GM12878 (cell line): Measurements from ENCODE around the gene MAP3K6. TPM values are rescaled to one million over a fixed set of nuclear protein-coding genes. Genes with fewer than 3 reads are reported as not detected.

Source experiments
- ATAC-seq: fragments of 200-7000 bp; cut with Tn5 transposase; 3 replicates; pipeline ENCODE4 v1.9.1; 2020; ENCODE audit warnings: mild to moderate bottlenecking, moderate library complexity
- BruUV-seq: library from RNA; stranded (reverse); fragments of 400-500 nt; replicated peaks from 2 replicates; lab custom pipeline; 2021; lab: Mats Ljungman, UMichigan
- CTCF ChIA-PET: fragments of 300-600 bp; sonication (Branson Sonifier 250); formaldehyde crosslinking; extraction: SDS; loops from one replicate; lab custom pipeline; 2021; ENCODE audit warnings: inconsistent platforms; lab: Yijun Ruan, JAX
- POLR2A ChIA-PET: fragments of 350-600 bp; formaldehyde crosslinking; extraction: SDS; loops from one replicate; lab custom pipeline; 2021; ENCODE audit warnings: inconsistent platforms; lab: Charles Lee
- RAD21 ChIA-PET: fragments of 300-600 bp; sonication (Branson Sonifier 250); formaldehyde crosslinking; loops from one replicate; lab custom pipeline; 2023; ENCODE audit warnings: antibody characterized with exemption; ENCODE audit not compliant: unreplicated experiment; lab: Charles Lee
- SMC1A ChIA-PET: fragments of 300-600 bp; sonication (Branson Sonifier 250); formaldehyde crosslinking; loops from one replicate; lab custom pipeline; 2023; ENCODE audit not compliant: unreplicated experiment, uncharacterized antibody; lab: Charles Lee
- DNase-seq: peaks from one replicate; pipeline ENCODE4 v3.0.0-alpha.2; 2011; ENCODE audit warnings: low read depth, low spot score
- FAIRE-seq: peaks from 3 replicates; lab custom pipeline; 2011; peaks lifted over from hg19 to GRCh38; lab: Jason Lieb, UNC
- H2AFZ ChIP-seq: 2 replicates; pipeline ENCODE4 v1.6.0; 2011; ENCODE audit warnings: low read depth, low read length, control low read depth; ENCODE audit not compliant: control insufficient read depth
- H3K27ac ChIP-seq: 2 replicates; pipeline ENCODE4 v1.5.1; 2011; ENCODE audit warnings: control low read depth; ENCODE audit not compliant: control insufficient read depth, insufficient read depth
- H3K27me3 ChIP-seq, 2 experiments: replicated peaks in 1 of 2; 2 replicates each; pipeline versions ENCODE4 v1.6.0 to v1.6.1; 2011; ENCODE audit warnings: low read length in 1 of 2; ENCODE audit not compliant: control insufficient read depth in 2 of 2, insufficient read depth in 2 of 2
- H3K36me3 ChIP-seq, 2 experiments: 2 replicates each; pipeline ENCODE4 v1.5.1; 2011; ENCODE audit warnings: low read length in 1 of 2; ENCODE audit not compliant: control insufficient read depth in 2 of 2, insufficient read depth in 2 of 2
- H3K4me1 ChIP-seq: 2 replicates; pipeline ENCODE4 v1.6.1; 2011; ENCODE audit warnings: mild to moderate bottlenecking, low read length, moderate library complexity, mixed read lengths; ENCODE audit not compliant: control insufficient read depth, insufficient read depth
- H3K4me2 ChIP-seq: 2 replicates; pipeline ENCODE4 v1.6.0; 2011; ENCODE audit warnings: control low read depth; ENCODE audit not compliant: control insufficient read depth, insufficient read depth
- H3K4me3 ChIP-seq: fragments of 200-600 bp; sonication (generic); 2 replicates; pipeline ENCODE4 v1.5.1; 2016
- H3K79me2 ChIP-seq: 2 replicates; pipeline ENCODE4 v1.6.0; 2011; ENCODE audit warnings: low read length; ENCODE audit not compliant: control insufficient read depth, insufficient read depth
- H3K9ac ChIP-seq: 2 replicates; pipeline ENCODE4 v1.8.0; 2011; ENCODE audit warnings: low read length, control low read depth, mixed read lengths; ENCODE audit not compliant: control insufficient read depth, insufficient read depth
- H3K9me3 ChIP-seq: replicated peaks from 3 replicates; pipeline ENCODE4 v1.5.1; 2011; ENCODE audit warnings: mild to moderate bottlenecking, low read length; ENCODE audit not compliant: control insufficient read depth, insufficient read depth
- H4K20me1 ChIP-seq: 2 replicates; pipeline ENCODE4 v1.6.0; 2011; ENCODE audit not compliant: control insufficient read depth, insufficient read depth
- CBFB ChIP-seq: IDR thresholded peaks from 2 replicates; pipeline ENCODE4 v1.6.1; 2016; ENCODE audit warnings: antibody characterized with exemption, low read depth
- CHD4 ChIP-seq: fragments of 200-600 bp; sonication (generic); IDR thresholded peaks from 2 replicates; pipeline ENCODE4 v1.6.1; 2016; ENCODE audit warnings: mild to moderate bottlenecking
- EED ChIP-seq: sonication (generic); IDR thresholded peaks from 2 replicates; pipeline ENCODE4 v1.6.1; 2016; ENCODE audit warnings: antibody characterized with exemption, low read depth
- GABPA ChIP-seq: IDR thresholded peaks from 2 replicates; pipeline ENCODE4 v1.6.1; 2014; ENCODE audit warnings: antibody characterized with exemption, low read depth, mild to moderate bottlenecking, inconsistent platforms
- KDM1A ChIP-seq: fragments of 200-600 bp; sonication (generic); IDR thresholded peaks from 2 replicates; pipeline ENCODE4 v1.6.1; 2016; ENCODE audit warnings: borderline replicate concordance
- MYB ChIP-seq: fragments of 150-350 bp; IDR thresholded peaks from 2 replicates; pipeline ENCODE4 v1.6.1; 2014; ENCODE audit warnings: mild to moderate bottlenecking, low read depth, low read length, borderline replicate concordance
- NR2C2 ChIP-seq: IDR thresholded peaks from 2 replicates; pipeline ENCODE4 v1.6.1; 2011; ENCODE audit warnings: borderline replicate concordance, low read depth; ENCODE audit not compliant: control insufficient read depth, insufficient read length
- PAX5 ChIP-seq: IDR thresholded peaks from 2 replicates; pipeline ENCODE4 v1.6.1; 2011; ENCODE audit warnings: low read depth, low read length, borderline replicate concordance
- POLR2A ChIP-seq: IDR thresholded peaks from 2 replicates; pipeline ENCODE4 v1.6.1; 2011; ENCODE audit warnings: low read depth, mild to moderate bottlenecking, low read length
- SMAD1 ChIP-seq: fragments of 450-650 bp; IDR thresholded peaks from 2 replicates; pipeline ENCODE4 v1.6.1; 2018; ENCODE audit warnings: mild to moderate bottlenecking, low read depth; ENCODE audit not compliant: partially characterized antibody
- SRF ChIP-seq, 2 experiments: IDR thresholded peaks; 2 replicates each; pipeline ENCODE4 v1.6.1; 2011; ENCODE audit warnings: low read depth in 2 of 2, low read length in 2 of 2, mild to moderate bottlenecking in 1 of 2, moderate library complexity in 1 of 2
- WGBS: methylation state at CpG from one replicate; pipeline ENCODE4 v1.1.6; 2016; ENCODE audit warnings: low lambda C conversion rate; ENCODE audit not compliant: insufficient replicate concordance, insufficient coverage; ENCODE audit errors: missing lambda C conversion rate; 5-methylcytosine and 5-hydroxymethylcytosine counted together
- in situ Hi-C: fragments of 300-500 bp; cut with MboI; formaldehyde crosslinking; loops from 9 replicates; pipeline ENCODE4 v1.14.3; 2018; ENCODE audit warnings: mixed read lengths
- intact Hi-C: fragments of 100-400 bp; cut with micrococcal nuclease; formaldehyde crosslinking; loops from one replicate; pipeline ENCODE4 v1.14.2; 2022; ENCODE audit not compliant: unreplicated experiment
- polyA plus RNA-seq, 11 experiments: library from polyadenylated mRNA; depleted of rRNA in 4 of 11; unstranded in 6 of 11; stranded (reverse) in 5 of 11; fragments of >200 nt; fragmentation: Nextera tagmentation in 4 of 11; fragmentation: Illumina TruSeq in 1 of 11; extraction: Ambion mirVana in 4 of 11; extraction: Trizol in 1 of 11; gene quantifications; 1 replicate in 1 of 11; 2 replicates in 10 of 11; pipeline versions ENCODE4 v1.2.1 to v1.2.3, GENCODE V29; 2011 to 2016; ENCODE audit warnings: inconsistent platforms in 2 of 11, missing spikeins in 2 of 11, low read depth in 1 of 11
- total RNA-seq, 4 experiments: library from RNA; depleted of rRNA in 3 of 4; stranded (reverse); fragments of >200 nt in 3 of 4; fragmentation: Illumina TruSeq in 1 of 4; extraction: Trizol in 1 of 4; gene quantifications; 2 replicates each; pipeline versions ENCODE4 v1.2.1 to v1.2.3, GENCODE V29; 2013 to 2021
- TF ChIP-seq, protein P1 (sequence below): fragments of 150-350 bp; IDR thresholded peaks from 2 replicates; pipeline ENCODE4 v1.6.1; 2016; ENCODE audit warnings: low read depth, low read length
- TF ChIP-seq, protein P2 (sequence below): IDR thresholded peaks from 2 replicates; pipeline ENCODE4 v1.6.1; 2012; ENCODE audit warnings: low read depth, low read length, improper control_type of control experiment
- TF ChIP-seq, protein P3 (sequence below): fragments of 450-650 bp; formaldehyde crosslinking; IDR thresholded peaks from 2 replicates; pipeline ENCODE4 v1.5.0; 2022; ENCODE audit warnings: mild to moderate bottlenecking, missing genetic modification characterization
- TF ChIP-seq, protein P4 (sequence below): IDR thresholded peaks from 2 replicates; pipeline ENCODE4 v1.6.1; 2011; ENCODE audit warnings: low read depth, mild to moderate bottlenecking, low read length, moderate library complexity, borderline replicate concordance; ENCODE audit errors: extremely low read depth

MAP3K6 gene
- total and polyA plus RNA-seq, 10 of the 15 experiments (the other 5 are each of a cell fraction or from before 2014, with no cell fraction given), result 0.15 to 3.4 (median 1.2) TPM; not detected in 1

DNA sequence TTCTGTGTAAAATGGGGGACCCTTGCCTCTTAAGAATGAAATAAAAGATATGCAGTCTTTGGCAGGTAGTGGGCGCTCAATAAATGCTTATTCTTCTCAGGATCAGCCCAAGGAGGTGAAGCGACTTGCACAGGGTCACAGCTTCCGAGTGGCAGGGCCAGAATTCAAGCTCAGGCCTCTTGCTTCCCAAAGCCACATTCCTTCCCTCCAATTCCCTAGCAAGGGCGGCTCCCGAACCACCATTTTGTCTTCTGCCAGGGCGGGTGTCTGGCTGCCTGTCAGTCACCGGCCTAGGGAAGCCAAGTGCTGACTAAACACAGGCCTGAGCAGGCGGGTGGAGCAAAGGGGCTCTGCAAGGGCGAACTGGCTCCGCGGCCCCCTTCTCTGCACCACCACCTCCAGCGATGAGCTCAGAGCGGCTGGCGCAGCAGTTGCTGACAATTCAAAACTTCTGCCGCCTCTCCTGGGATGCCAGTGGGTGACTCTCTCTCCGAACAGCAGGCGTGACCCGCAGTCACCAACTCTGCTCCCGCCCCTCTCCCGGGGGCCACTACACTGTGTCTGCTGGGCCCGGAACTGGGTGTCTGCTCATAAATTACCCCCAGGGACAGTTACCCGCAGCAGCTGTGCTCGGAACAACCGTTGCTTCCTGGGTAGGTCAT is 36.4 kb upstream of the MAP3K6 start:
- in situ Hi-C loops, result no loop called here
- intact Hi-C loops, result no loop called here
- no peaks in the 10 kb centered on the region for H3K79me2 ChIP-seq
- H3K27me3 ChIP-seq, result no peaks in the 10 kb centered on the region
- CTCF ChIA-PET, result interaction anchor here (0.6 to 13.5 kb wide), 21 partner anchors 11 to 203 kb away, joined by 3 to 265 read pairs (median 4); partner anchors contain the start of genes AHDC1, MAP3K6 and WASF2
- H2AFZ ChIP-seq, result peak overlapping the region; percentile 15; the same call in 1 of the 2 replicates
- BruUV-seq, result no TSS peak
- SMC1A ChIA-PET, result interaction anchor here (0.7 to 2.4 kb wide), 8 partner anchors 11 to 204 kb away, joined by 3 to 9 read pairs (median 4); no protein-coding TSS in a partner anchor
- H3K9me3 ChIP-seq, result no peaks in the 10 kb centered on the region
- DNase-seq, result no peak
- peaks cover 16% of the 10 kb centered on the region for H3K4me1 ChIP-seq
- WGBS, result 5% methylated on average over 24 of the region's 24 CpGs
- H4K20me1 ChIP-seq, result no peaks in the 10 kb centered on the region
- peak overlapping the region; percentile 64 for H3K27ac ChIP-seq
- H3K4me3 ChIP-seq, result no peak overlapping the region
- H3K36me3 ChIP-seq, result peaks cover 6 to 13% of the 10 kb centered on the region in 2 experiments
- peak; percentile 44 for FAIRE-seq
- RAD21 ChIA-PET, result interaction anchor here (0.6 to 3.6 kb wide), 7 partner anchors 13 to 260 kb away, joined by 3 to 34 read pairs (median 3); partner anchors contain the start of gene AHDC1
- peak overlapping the region; percentile 30; the same call in 1 of the 2 replicates for H3K4me2 ChIP-seq
- peak overlapping the region; percentile 37; the same call in 1 of the 2 replicates for H3K9ac ChIP-seq
- peak; percentile 60 for ATAC-seq
- POLR2A ChIA-PET, result interaction anchor here (0.6 kb wide), 2 partner anchors 38 to 199 kb away, joined by 3 to 4 read pairs; no protein-coding TSS in a partner anchor
- TF ChIP-seq PAX5 (no peak), SRF (IDR thresholded peaks at IDR 0.05; ENCODE audit: low read depth in 2 of 2, low read length in 2 of 2) (no peak), KDM1A (no peak), CBFB (peak; percentile 47; the same call in 1 of the 2 replicates), NR2C2 (no peak), EED (0 out of 2 replicates have a peak, but pooled peaks have one; percentile 28), CHD4 (no peak), POLR2A (peak; percentile 63; the same call in 1 of the 2 replicates), MYB (no peak), GABPA (no peak), SMAD1 (no peak)
- TF ChIP-seq, protein P1, sequence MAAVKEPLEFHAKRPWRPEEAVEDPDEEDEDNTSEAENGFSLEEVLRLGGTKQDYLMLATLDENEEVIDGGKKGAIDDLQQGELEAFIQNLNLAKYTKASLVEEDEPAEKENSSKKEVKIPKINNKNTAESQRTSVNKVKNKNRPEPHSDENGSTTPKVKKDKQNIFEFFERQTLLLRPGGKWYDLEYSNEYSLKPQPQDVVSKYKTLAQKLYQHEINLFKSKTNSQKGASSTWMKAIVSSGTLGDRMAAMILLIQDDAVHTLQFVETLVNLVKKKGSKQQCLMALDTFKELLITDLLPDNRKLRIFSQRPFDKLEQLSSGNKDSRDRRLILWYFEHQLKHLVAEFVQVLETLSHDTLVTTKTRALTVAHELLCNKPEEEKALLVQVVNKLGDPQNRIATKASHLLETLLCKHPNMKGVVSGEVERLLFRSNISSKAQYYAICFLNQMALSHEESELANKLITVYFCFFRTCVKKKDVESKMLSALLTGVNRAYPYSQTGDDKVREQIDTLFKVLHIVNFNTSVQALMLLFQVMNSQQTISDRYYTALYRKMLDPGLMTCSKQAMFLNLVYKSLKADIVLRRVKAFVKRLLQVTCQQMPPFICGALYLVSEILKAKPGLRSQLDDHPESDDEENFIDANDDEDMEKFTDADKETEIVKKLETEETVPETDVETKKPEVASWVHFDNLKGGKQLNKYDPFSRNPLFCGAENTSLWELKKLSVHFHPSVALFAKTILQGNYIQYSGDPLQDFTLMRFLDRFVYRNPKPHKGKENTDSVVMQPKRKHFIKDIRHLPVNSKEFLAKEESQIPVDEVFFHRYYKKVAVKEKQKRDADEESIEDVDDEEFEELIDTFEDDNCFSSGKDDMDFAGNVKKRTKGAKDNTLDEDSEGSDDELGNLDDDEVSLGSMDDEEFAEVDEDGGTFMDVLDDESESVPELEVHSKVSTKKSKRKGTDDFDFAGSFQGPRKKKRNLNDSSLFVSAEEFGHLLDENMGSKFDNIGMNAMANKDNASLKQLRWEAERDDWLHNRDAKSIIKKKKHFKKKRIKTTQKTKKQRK, result no peak
- TF ChIP-seq, protein P2, sequence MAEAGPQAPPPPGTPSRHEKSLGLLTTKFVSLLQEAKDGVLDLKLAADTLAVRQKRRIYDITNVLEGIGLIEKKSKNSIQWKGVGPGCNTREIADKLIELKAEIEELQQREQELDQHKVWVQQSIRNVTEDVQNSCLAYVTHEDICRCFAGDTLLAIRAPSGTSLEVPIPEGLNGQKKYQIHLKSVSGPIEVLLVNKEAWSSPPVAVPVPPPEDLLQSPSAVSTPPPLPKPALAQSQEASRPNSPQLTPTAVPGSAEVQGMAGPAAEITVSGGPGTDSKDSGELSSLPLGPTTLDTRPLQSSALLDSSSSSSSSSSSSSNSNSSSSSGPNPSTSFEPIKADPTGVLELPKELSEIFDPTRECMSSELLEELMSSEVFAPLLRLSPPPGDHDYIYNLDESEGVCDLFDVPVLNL, result no peak
- TF ChIP-seq, protein P3, sequence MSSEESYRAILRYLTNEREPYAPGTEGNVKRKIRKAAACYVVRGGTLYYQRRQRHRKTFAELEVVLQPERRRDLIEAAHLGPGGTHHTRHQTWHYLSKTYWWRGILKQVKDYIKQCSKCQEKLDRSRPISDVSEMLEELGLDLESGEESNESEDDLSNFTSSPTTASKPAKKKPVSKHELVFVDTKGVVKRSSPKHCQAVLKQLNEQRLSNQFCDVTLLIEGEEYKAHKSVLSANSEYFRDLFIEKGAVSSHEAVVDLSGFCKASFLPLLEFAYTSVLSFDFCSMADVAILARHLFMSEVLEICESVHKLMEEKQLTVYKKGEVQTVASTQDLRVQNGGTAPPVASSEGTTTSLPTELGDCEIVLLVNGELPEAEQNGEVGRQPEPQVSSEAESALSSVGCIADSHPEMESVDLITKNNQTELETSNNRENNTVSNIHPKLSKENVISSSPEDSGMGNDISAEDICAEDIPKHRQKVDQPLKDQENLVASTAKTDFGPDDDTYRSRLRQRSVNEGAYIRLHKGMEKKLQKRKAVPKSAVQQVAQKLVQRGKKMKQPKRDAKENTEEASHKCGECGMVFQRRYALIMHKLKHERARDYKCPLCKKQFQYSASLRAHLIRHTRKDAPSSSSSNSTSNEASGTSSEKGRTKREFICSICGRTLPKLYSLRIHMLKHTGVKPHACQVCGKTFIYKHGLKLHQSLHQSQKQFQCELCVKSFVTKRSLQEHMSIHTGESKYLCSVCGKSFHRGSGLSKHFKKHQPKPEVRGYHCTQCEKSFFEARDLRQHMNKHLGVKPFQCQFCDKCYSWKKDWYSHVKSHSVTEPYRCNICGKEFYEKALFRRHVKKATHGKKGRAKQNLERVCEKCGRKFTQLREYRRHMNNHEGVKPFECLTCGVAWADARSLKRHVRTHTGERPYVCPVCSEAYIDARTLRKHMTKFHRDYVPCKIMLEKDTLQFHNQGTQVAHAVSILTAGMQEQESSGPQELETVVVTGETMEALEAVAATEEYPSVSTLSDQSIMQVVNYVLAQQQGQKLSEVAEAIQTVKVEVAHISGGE (CRISPR knock-in tag), result no peak
- TF ChIP-seq, protein P4, sequence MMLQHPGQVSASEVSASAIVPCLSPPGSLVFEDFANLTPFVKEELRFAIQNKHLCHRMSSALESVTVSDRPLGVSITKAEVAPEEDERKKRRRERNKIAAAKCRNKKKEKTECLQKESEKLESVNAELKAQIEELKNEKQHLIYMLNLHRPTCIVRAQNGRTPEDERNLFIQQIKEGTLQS, result no peak
